H1 (cell line): ENCODE measurements around the gene HOXA6.

ENCODE experiments used
- ATF3 ChIP-seq: IDR thresholded peaks from 2 replicates; pipeline ENCODE4 v1.6.1; 2011; ENCODE audit warnings: low read depth, mild to moderate bottlenecking, low read length; ENCODE audit not compliant: insufficient read depth
- CTCF ChIP-seq, 3 experiments: IDR thresholded peaks; 1 replicate in 2 of 3; 2 replicates in 1 of 3; pipeline versions ENCODE4 v1.5.1 to v1.6.1; 2011; ENCODE audit warnings: low read length in 3 of 3, mild to moderate bottlenecking in 3 of 3, inconsistent platforms in 2 of 3, low read depth in 1 of 3, moderate library complexity in 1 of 3; ENCODE audit not compliant: insufficient read depth in 1 of 3; ENCODE audit errors: control extremely low read depth in 1 of 3
- E2F6 ChIP-seq: IDR thresholded peaks from 2 replicates; pipeline ENCODE4 v1.6.1; 2012; ENCODE audit warnings: inconsistent platforms
- EZH2 ChIP-seq: fragments of 200-600 bp; sonication (generic); IDR thresholded peaks from 2 replicates; pipeline ENCODE4 v1.7.1; 2012; ENCODE audit warnings: low read depth, mild to moderate bottlenecking, moderate library complexity, low read length, inconsistent platforms; ENCODE audit not compliant: severe bottlenecking
- GABPA ChIP-seq: IDR thresholded peaks from 2 replicates; pipeline ENCODE4 v1.6.1; 2011; ENCODE audit warnings: mild to moderate bottlenecking, low read length, moderate library complexity, borderline replicate concordance; ENCODE audit not compliant: insufficient read depth
- KDM1A ChIP-seq: fragments of 200-600, 300-600 bp; sonication (generic); IDR thresholded peaks from 2 replicates; pipeline ENCODE4 v1.7.1; 2016; ENCODE audit warnings: mild to moderate bottlenecking, low read length, borderline replicate concordance
- NRF1 ChIP-seq: IDR thresholded peaks from 2 replicates; pipeline ENCODE4 v1.6.1; 2011; ENCODE audit warnings: mild to moderate bottlenecking, low read depth, low read length, improper control_type of control experiment
- POU5F1 ChIP-seq: IDR thresholded peaks from 2 replicates; pipeline ENCODE4 v1.6.1; 2011; ENCODE audit warnings: low read depth, mild to moderate bottlenecking, low read length, moderate library complexity
- SAP30 ChIP-seq: fragments of 300-600 bp; sonication (generic); IDR thresholded peaks from 2 replicates; pipeline ENCODE4 v1.7.1; 2012; ENCODE audit warnings: low read length, moderate library complexity, mild to moderate bottlenecking, inconsistent platforms; ENCODE audit not compliant: insufficient read depth, insufficient replicate concordance
- USF2 ChIP-seq: IDR thresholded peaks from 2 replicates; pipeline ENCODE4 v1.6.1; 2011; ENCODE audit warnings: low read length, improper control_type of control experiment
- TF ChIP-seq, protein P1 (sequence below): IDR thresholded peaks from 2 replicates; pipeline ENCODE4 v1.6.1; 2012; ENCODE audit warnings: low read length, inconsistent platforms

GRCh38 chr7:27180431-27181420 lies 33.2 kb upstream of the HOXA6 start:
- TF ChIP-seq, protein P1, sequence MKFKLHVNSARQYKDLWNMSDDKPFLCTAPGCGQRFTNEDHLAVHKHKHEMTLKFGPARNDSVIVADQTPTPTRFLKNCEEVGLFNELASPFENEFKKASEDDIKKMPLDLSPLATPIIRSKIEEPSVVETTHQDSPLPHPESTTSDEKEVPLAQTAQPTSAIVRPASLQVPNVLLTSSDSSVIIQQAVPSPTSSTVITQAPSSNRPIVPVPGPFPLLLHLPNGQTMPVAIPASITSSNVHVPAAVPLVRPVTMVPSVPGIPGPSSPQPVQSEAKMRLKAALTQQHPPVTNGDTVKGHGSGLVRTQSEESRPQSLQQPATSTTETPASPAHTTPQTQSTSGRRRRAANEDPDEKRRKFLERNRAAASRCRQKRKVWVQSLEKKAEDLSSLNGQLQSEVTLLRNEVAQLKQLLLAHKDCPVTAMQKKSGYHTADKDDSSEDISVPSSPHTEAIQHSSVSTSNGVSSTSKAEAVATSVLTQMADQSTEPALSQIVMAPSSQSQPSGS: no peak
- TF ChIP-seq NRF1 (no peak), ATF3 (no peak), SAP30 (no peak), E2F6 (no peak), EZH2 (peak; percentile 45), GABPA (no peak), POU5F1 (no peak), USF2 (no peak), CTCF (IDR thresholded peaks at IDR 0.05; ENCODE audit: control extremely low read depth in 1 of 3, insufficient read depth in 1 of 3, low read depth in 1 of 3, low read length in 3 of 3) (no peak), KDM1A (no peak)
